UCSD-AML1 (cell line): ENCODE measurements around the gene GTF2H1.
"Not testable (repeated sequence)": the region's sequence is repeated elsewhere in the genome, so short reads cannot be mapped to it uniquely, and the experiment has no call there.

ENCODE experiments used
- DNase-seq: peaks from one replicate; lab custom pipeline; 2025; ENCODE audit not compliant: unreplicated experiment; lab: John Stamatoyannopoulos, UW

GTF2H1 gene

GRCh38 chr11:18372201-18372600 is 49.8 kb downstream of the GTF2H1 start:
- DNase-seq, result no peak

GRCh38 chr11:18374956-18375355 is 52.6 kb downstream of the GTF2H1 start:
- DNase-seq, result no peak

GRCh38 chr11:18375941-18376340 is 53.6 kb downstream of the GTF2H1 start:
- DNase-seq, result no peak

GRCh38 chr11:18379201-18379600 is 56.8 kb downstream of the GTF2H1 start:
- DNase-seq, result no peak

GRCh38 chr11:18383388-18384156 is 61.2 kb downstream of the GTF2H1 start:
- DNase-seq, result peak; percentile 92

- peak; percentile 66 for DNase-seq
These were observed 61.8 kb downstream of the GTF2H1 start for GRCh38 chr11:18384157-18384641.

- DNase-seq, result no peak
These were observed 67.7 kb downstream of the GTF2H1 start for GRCh38 chr11:18390088-18390487.

GRCh38 chr11:18392434-18393321 is 70.3 kb downstream of the GTF2H1 start:
- DNase-seq, result no peak

GRCh38 chr11:18393581-18394274 is 71.4 kb downstream of the GTF2H1 start:
- DNase-seq, result no peak

- peak; percentile 97 for DNase-seq
These were observed 72.0 kb downstream of the GTF2H1 start, which contains the start of gene LDHA for GRCh38 chr11:18394275-18394927. Gene LDHA, plus strand, starts transcription at chr11:18394563. Its CDS starts 2,280 bp downstream, at chr11:18396843.

- no peak for DNase-seq
These were observed 72.8 kb downstream of the GTF2H1 start for GRCh38 chr11:18394928-18395734.

- DNase-seq, result peak; percentile 99
These were observed 73.6 kb downstream of the GTF2H1 start for GRCh38 chr11:18395735-18396504.

- no peak for DNase-seq
These were observed 75.6 kb downstream of the GTF2H1 start for GRCh38 chr11:18397921-18398320.

- not testable (repeated sequence) for DNase-seq
These were observed 78.7 kb downstream of the GTF2H1 start for GRCh38 chr11:18401077-18401476.

GRCh38 chr11:18404062-18404461 is 81.7 kb downstream of the GTF2H1 start:
- DNase-seq, result no peak

GRCh38 chr11:18407400-18407799 is 85.0 kb downstream of the GTF2H1 start:
- not testable (repeated sequence) for DNase-seq

GRCh38 chr11:18408558-18409291 is 86.4 kb downstream of the GTF2H1 start:
- no peak for DNase-seq

GRCh38 chr11:18416459-18416858 is 94.1 kb downstream of the GTF2H1 start:
- no peak for DNase-seq
